Liver (tissue), 9 donors: Measurements from ENCODE around the gene RNF149. TPM values are rescaled to one million over a fixed set of nuclear protein-coding genes. Genes with fewer than 3 reads are reported as not detected.

ENCODE experiments used
- DNase-seq: peaks from one replicate; pipeline ENCODE4 v3.0.0-alpha.2; 2017; ENCODE audit warnings: low spot score
- H3K27ac ChIP-seq, 2 donors: one replicate each; pipeline ENCODE4 v1.7.0; 2013; ENCODE audit warnings: inconsistent platforms in 2 of 2, low read length in 2 of 2, control low read depth in 1 of 2, low read depth in 1 of 2, mild to moderate bottlenecking in 1 of 2
- H3K27me3 ChIP-seq, 4 donors: one replicate each; pipeline versions ENCODE4 v1.6.1 to v1.7.0; 2013; ENCODE audit warnings: low read length in 3 of 4, inconsistent platforms in 1 of 4, mild to moderate bottlenecking in 1 of 4, moderate library complexity in 1 of 4; ENCODE audit not compliant: control insufficient read depth in 4 of 4, insufficient read depth in 4 of 4
- H3K36me3 ChIP-seq, 4 donors: one replicate each; pipeline versions ENCODE4 v1.6.1 to v1.7.0; 2013; ENCODE audit warnings: low read length in 3 of 4, mild to moderate bottlenecking in 3 of 4, low read depth in 1 of 4, moderate library complexity in 1 of 4; ENCODE audit not compliant: control insufficient read depth in 4 of 4, insufficient read depth in 3 of 4
- H3K4me1 ChIP-seq, 4 donors: one replicate each; pipeline versions ENCODE4 v1.6.1 to v1.7.0; 2013; ENCODE audit warnings: low read length in 3 of 4, mild to moderate bottlenecking in 3 of 4, moderate library complexity in 1 of 4; ENCODE audit not compliant: control insufficient read depth in 4 of 4, insufficient read depth in 4 of 4
- H3K4me3 ChIP-seq, 3 donors: one replicate each; pipeline versions ENCODE4 v1.6.1 to v1.7.0; 2013; ENCODE audit warnings: low read length in 3 of 3, control low read depth in 1 of 3, low read depth in 1 of 3, mild to moderate bottlenecking in 1 of 3
- H3K9ac ChIP-seq, 2 donors: one replicate each; pipeline ENCODE4 v1.7.0; 2013; ENCODE audit warnings: low read length in 2 of 2, mild to moderate bottlenecking in 2 of 2, moderate library complexity in 2 of 2, control low read depth in 1 of 2, low read depth in 1 of 2
- H3K9me3 ChIP-seq, 4 donors: one replicate each; pipeline versions ENCODE4 v1.6.1 to v1.7.0; 2013; ENCODE audit warnings: low read length in 3 of 4; ENCODE audit not compliant: control insufficient read depth in 4 of 4
- ATF3 ChIP-seq: IDR thresholded peaks from 2 replicates; pipeline ENCODE4 v1.6.1; 2016; ENCODE audit warnings: antibody characterized with exemption
- CTCF ChIP-seq: fragments of 150-350 bp; IDR thresholded peaks from 2 replicates; pipeline ENCODE4 v1.5.1; 2017; ENCODE audit warnings: improper control_type of control experiment, low read depth, low read length; ENCODE audit not compliant: missing input control
- EGR1 ChIP-seq, 2 donors: IDR thresholded peaks; 2 replicates each; pipeline ENCODE4 v1.6.1; 2016 to 2018; ENCODE audit warnings: antibody characterized with exemption in 2 of 2, low read depth in 2 of 2
- FOXA1 ChIP-seq: IDR thresholded peaks from 2 replicates; pipeline ENCODE4 v1.6.1; 2016; ENCODE audit warnings: antibody characterized with exemption
- FOXA2 ChIP-seq: IDR thresholded peaks from 2 replicates; pipeline ENCODE4 v1.6.1; 2016; ENCODE audit warnings: antibody characterized with exemption
- GABPA ChIP-seq, 2 donors: IDR thresholded peaks in 1 of 2; conservative IDR thresholded peaks in 1 of 2; 2 replicates each; pipeline ENCODE4 v1.6.1; 2016; ENCODE audit warnings: antibody characterized with exemption in 2 of 2, mild to moderate bottlenecking in 1 of 2, moderate library complexity in 1 of 2
- HNF4A ChIP-seq, 2 donors: conservative IDR thresholded peaks; 2 replicates each; pipeline ENCODE4 v1.6.1; 2016; ENCODE audit warnings: antibody characterized with exemption in 2 of 2, mild to moderate bottlenecking in 2 of 2
- HNF4G ChIP-seq: IDR thresholded peaks from 2 replicates; pipeline ENCODE4 v1.6.1; 2016; ENCODE audit warnings: antibody characterized with exemption
- JUND ChIP-seq, 2 donors: IDR thresholded peaks; 2 replicates each; pipeline ENCODE4 v1.6.1; 2016; ENCODE audit warnings: antibody characterized with exemption in 2 of 2
- MAX ChIP-seq: IDR thresholded peaks from 2 replicates; pipeline ENCODE4 v1.6.1; 2016; ENCODE audit warnings: antibody characterized with exemption
- NR2F2 ChIP-seq: IDR thresholded peaks from 2 replicates; pipeline ENCODE4 v1.6.1; 2016; ENCODE audit warnings: antibody characterized with exemption
- RAD21 ChIP-seq, 2 donors: IDR thresholded peaks; 2 replicates each; pipeline ENCODE4 v1.6.1; 2016; ENCODE audit warnings: antibody characterized with exemption in 2 of 2, mild to moderate bottlenecking in 2 of 2
- REST ChIP-seq: IDR thresholded peaks from 2 replicates; pipeline ENCODE4 v1.6.1; 2016; ENCODE audit warnings: antibody characterized with exemption, mild to moderate bottlenecking
- RXRA ChIP-seq, 2 donors: IDR thresholded peaks; 2 replicates each; pipeline ENCODE4 v1.6.1; 2017 to 2018; ENCODE audit warnings: antibody characterized with exemption in 2 of 2, mild to moderate bottlenecking in 1 of 2
- SP1 ChIP-seq: IDR thresholded peaks from 2 replicates; pipeline ENCODE4 v1.6.1; 2018; ENCODE audit warnings: antibody characterized with exemption, mild to moderate bottlenecking
- TAF1 ChIP-seq: conservative IDR thresholded peaks from 2 replicates; pipeline ENCODE4 v1.6.1; 2016; ENCODE audit warnings: antibody characterized with exemption, mild to moderate bottlenecking
- YY1 ChIP-seq: IDR thresholded peaks from 2 replicates; pipeline ENCODE4 v1.6.1; 2016; ENCODE audit warnings: antibody characterized with exemption, mild to moderate bottlenecking
- ZBTB33 ChIP-seq: IDR thresholded peaks from 2 replicates; pipeline ENCODE4 v1.6.1; 2016; ENCODE audit warnings: antibody characterized with exemption
- WGBS: extraction: QIAGEN DNeasy Blood & Tissue Kit; methylation state at CpG from one replicate; pipeline ENCODE4 v1.1.7; 2013; 5-methylcytosine and 5-hydroxymethylcytosine counted together
- polyA plus RNA-seq, 2 donors: library from polyadenylated mRNA; stranded (reverse) in 1 of 2; unstranded in 1 of 2; fragments of 200-250 nt in 1 of 2; fragments of >200 nt in 1 of 2; fragmentation: Nextera tagmentation in 1 of 2; extraction: Ambion mirVana in 1 of 2; gene quantifications; one replicate each; pipeline versions ENCODE4 v1.2.1 to v1.2.3, GENCODE V29; 2013 to 2015
- total RNA-seq, 2 donors: library from RNA; depleted of rRNA; stranded (reverse); fragments of >200 nt; gene quantifications; one replicate each; pipeline ENCODE4 v1.2.3, GENCODE V29; 2014
- donor health status: healthy.
- donor health status: healthy.
- donor health status: healthy.
- donor health status: healthy.
- donor health status: healthy.

Gene RNF149
- total and polyA plus RNA-seq, 4 donors: 14.1 to 54.7 (median 29.1) TPM

GRCh38 chr2:101277111-101277510, 31.4 kb downstream of the RNF149 start:
- H3K4me1 ChIP-seq: peaks cover 2 to 11% (median 8%) of the 10 kb centered on the region in 4 donors
- H3K36me3 ChIP-seq: peaks cover 9 to 43% (median 40%) of the 10 kb centered on the region in 4 donors
- no peak overlapping the region for H3K27ac ChIP-seq
- WGBS: 79% methylated on average over 7 of the region's 7 CpGs
- DNase-seq: no peak
- H3K27me3 ChIP-seq: no peaks in the 10 kb centered on the region
- no peak overlapping the region for H3K9ac ChIP-seq
- H3K4me3 ChIP-seq: no peak overlapping the region
- no peaks in the 10 kb centered on the region for H3K9me3 ChIP-seq
- no peak for TF ChIP-seq YY1
- no peak for TF ChIP-seq HNF4A (conservative IDR thresholded peaks at IDR 0.05)
- peak; percentile 47 to 50 for TF ChIP-seq RAD21 (IDR thresholded peaks at IDR 0.05)
- no peak for TF ChIP-seq ATF3
- no peak for TF ChIP-seq FOXA2
- no peak for TF ChIP-seq JUND (IDR thresholded peaks at IDR 0.05)

GRCh38 chr2:101274142-101274541, 34.4 kb downstream of the RNF149 start:
- DNase-seq: no peak
- Histone ChIP-seq H3K36me3 (peaks cover 5 to 50% (median 45%) of the 10 kb centered on the region in 4 donors), H3K9ac (no peak overlapping the region), H3K27me3 (no peaks in the 10 kb centered on the region), H3K27ac (no peak overlapping the region), H3K4me3 (no peak overlapping the region), H3K4me1 (peaks cover under 1 to 7% (median 4%) of the 10 kb centered on the region in 4 donors), H3K9me3 (no peaks in the 10 kb centered on the region)
- TF ChIP-seq CTCF: no peak
- no peak for TF ChIP-seq FOXA1
- no peak for TF ChIP-seq FOXA2
- no peak for TF ChIP-seq GABPA (IDR thresholded peaks at IDR 0.05 in 1 of 2, conservative IDR thresholded peaks at IDR 0.05 in 1 of 2)
- TF ChIP-seq RAD21 (IDR thresholded peaks at IDR 0.05): no peak
- TF ChIP-seq REST: no peak
- TF ChIP-seq NR2F2: no peak
- TF ChIP-seq YY1: no peak
- TF ChIP-seq EGR1 (IDR thresholded peaks at IDR 0.05; ENCODE audit: low read depth in 2 of 2): no peak
- TF ChIP-seq SP1: no peak
- TF ChIP-seq ATF3: no peak
- no peak for TF ChIP-seq ZBTB33
- TF ChIP-seq JUND (IDR thresholded peaks at IDR 0.05): no peak
- no peak for TF ChIP-seq TAF1
- no peak for TF ChIP-seq HNF4A (conservative IDR thresholded peaks at IDR 0.05)
- no peak for TF ChIP-seq RXRA (IDR thresholded peaks at IDR 0.05)
- no peak for TF ChIP-seq MAX
- no peak for TF ChIP-seq HNF4G
- 93% methylated on average over 5 of the region's 5 CpGs for WGBS
